Stimulated activated CD4-positive, alpha-beta T cell treated with anti-CD3 and anti-CD28 coated beads, Interleukin-2, amount 100 ng/mL, for 24 hours (primary cell): ENCODE results near the gene COL27A1.

Experiments
- DNase-seq, 2 donors: peaks; one replicate each; pipeline ENCODE4 v3.0.0-alpha.2; 2020

The COL27A1 gene

GRCh38 chr9:114347675-114348074 is 192.3 kb downstream of the COL27A1 start:
- no peak for DNase-seq

GRCh38 chr9:114348261-114348905 is 193.0 kb downstream of the COL27A1 start:
- DNase-seq: no peak

GRCh38 chr9:114348906-114349482 is 193.7 kb downstream of the COL27A1 start:
- DNase-seq: peak; percentile 89 to 90

GRCh38 chr9:114349713-114350480 is 194.6 kb downstream of the COL27A1 start:
- DNase-seq: no peak

- no peak for DNase-seq
Observed at GRCh38 chr9:114350636-114351401, 195.5 kb downstream of the COL27A1 start.

GRCh38 chr9:114351932-114352331 is 196.6 kb downstream of the COL27A1 start:
- no peak for DNase-seq

GRCh38 chr9:114355821-114356220 is 200.5 kb downstream of the COL27A1 start:
- no peak for DNase-seq

- no peak for DNase-seq
Observed at GRCh38 chr9:114356792-114357191, 201.5 kb downstream of the COL27A1 start.

GRCh38 chr9:114357360-114357759 is 202.0 kb downstream of the COL27A1 start:
- no peak for DNase-seq

GRCh38 chr9:114357911-114358328 is 202.6 kb downstream of the COL27A1 start:
- DNase-seq: no peak

- no peak for DNase-seq
Observed at GRCh38 chr9:114359801-114360200, 204.5 kb downstream of the COL27A1 start.

- DNase-seq: no peak
Observed at GRCh38 chr9:114361542-114361941, 206.2 kb downstream of the COL27A1 start.
